Lower leg skin (tissue), 3 donors: ENCODE data around the gene ZNF800.

Experiments
- CTCF ChIP-seq, 3 donors: fragments of 450-650 bp; IDR thresholded peaks; one replicate each; pipeline ENCODE4 v1.5.1; 2016; ENCODE audit warnings: antibody characterized with exemption in 3 of 3, mild to moderate bottlenecking in 3 of 3, moderate library complexity in 2 of 3
- POLR2A ChIP-seq, 2 donors: fragments of 450-650 bp; IDR thresholded peaks; one replicate each; pipeline ENCODE4 v1.6.1; 2016 to 2017; ENCODE audit warnings: antibody characterized with exemption in 2 of 2, mild to moderate bottlenecking in 1 of 2, moderate library complexity in 1 of 2

- TF ChIP-seq POLR2A (IDR thresholded peaks at IDR 0.05) (no peak), CTCF (IDR thresholded peaks at IDR 0.05) (no peak)
Observed at GRCh38 chr7:127411176-127411575, 18.7 kb upstream of the ZNF800 start.
